Measurements from ENCODE around the gene EGFL7.

DNA sequence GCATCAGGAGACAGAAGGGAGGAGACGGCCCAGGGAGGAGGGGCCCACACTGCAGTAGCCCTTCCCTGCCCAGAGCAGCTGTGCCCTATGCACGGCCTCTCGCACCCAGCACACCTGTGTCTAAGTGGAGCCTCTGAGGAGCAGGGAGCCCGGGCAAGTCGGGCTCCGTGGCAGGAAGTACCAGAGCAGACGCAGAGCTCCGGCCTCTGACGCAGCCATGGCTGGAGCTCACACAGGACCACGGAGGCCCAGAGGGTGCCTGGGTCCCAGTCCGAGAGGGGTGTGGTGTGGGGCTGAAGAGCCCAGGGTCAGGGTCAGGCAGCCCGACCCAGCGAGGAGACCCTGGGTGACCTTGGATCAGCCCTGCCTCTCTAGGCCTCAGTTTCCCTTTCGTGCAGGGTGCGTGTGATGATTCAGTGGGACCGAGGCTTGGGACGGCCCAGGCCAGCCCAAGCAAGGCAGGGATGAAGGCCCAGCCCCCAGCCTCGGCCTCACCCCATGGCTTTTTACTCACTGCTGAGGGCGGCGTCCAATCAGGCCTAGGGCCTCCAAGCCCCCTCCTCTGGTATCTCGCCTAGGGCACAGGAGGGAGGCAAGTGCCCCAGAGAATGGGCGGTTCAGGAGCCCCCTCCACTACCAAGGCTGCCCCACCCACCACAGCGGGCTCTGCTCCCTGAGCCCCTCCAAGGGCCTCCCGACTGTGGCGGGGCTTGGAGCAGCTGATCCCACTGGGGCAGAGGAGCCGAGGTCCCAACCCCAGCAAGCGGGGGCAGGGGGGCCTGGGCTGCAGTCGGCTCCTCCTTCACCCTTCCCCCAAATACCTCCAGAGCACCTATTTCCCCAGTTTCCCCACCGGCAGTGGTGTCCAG, 28.8 kb downstream of the EGFL7 start:
- TF ChIP-seq, protein P1, sequence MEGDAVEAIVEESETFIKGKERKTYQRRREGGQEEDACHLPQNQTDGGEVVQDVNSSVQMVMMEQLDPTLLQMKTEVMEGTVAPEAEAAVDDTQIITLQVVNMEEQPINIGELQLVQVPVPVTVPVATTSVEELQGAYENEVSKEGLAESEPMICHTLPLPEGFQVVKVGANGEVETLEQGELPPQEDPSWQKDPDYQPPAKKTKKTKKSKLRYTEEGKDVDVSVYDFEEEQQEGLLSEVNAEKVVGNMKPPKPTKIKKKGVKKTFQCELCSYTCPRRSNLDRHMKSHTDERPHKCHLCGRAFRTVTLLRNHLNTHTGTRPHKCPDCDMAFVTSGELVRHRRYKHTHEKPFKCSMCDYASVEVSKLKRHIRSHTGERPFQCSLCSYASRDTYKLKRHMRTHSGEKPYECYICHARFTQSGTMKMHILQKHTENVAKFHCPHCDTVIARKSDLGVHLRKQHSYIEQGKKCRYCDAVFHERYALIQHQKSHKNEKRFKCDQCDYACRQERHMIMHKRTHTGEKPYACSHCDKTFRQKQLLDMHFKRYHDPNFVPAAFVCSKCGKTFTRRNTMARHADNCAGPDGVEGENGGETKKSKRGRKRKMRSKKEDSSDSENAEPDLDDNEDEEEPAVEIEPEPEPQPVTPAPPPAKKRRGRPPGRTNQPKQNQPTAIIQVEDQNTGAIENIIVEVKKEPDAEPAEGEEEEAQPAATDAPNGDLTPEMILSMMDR (IDR thresholded peaks at IDR 0.05) = no peak
- no peak for TF ChIP-seq POLR2A (IDR thresholded peaks at IDR 0.05)
